Iris pigment epithelial cell (primary cell): ENCODE measurements around the gene TLCD1.
"Not testable (repeated sequence)": the region's sequence is repeated elsewhere in the genome, so short reads cannot be mapped to it uniquely, and the experiment has no call there.

Experiments used
- DNase-seq: peaks from one replicate; pipeline ENCODE4 v3.0.0-alpha.2; 2011; ENCODE audit warnings: low read depth

The TLCD1 gene

GRCh38 chr17:28747051-28747691, 21.1 kb upstream of the TLCD1 start:
- DNase-seq, result no peak

- peak; percentile 26 for DNase-seq
Observed at GRCh38 chr17:28746611-28747050, 20.6 kb upstream of the TLCD1 start.

- no peak for DNase-seq
Observed at GRCh38 chr17:28745786-28746411, 19.9 kb upstream of the TLCD1 start.

- DNase-seq, result peak; percentile 68
Observed at GRCh38 chr17:28744972-28745785, 19.1 kb upstream of the TLCD1 start.

GRCh38 chr17:28744104-28744971, 18.3 kb upstream of the TLCD1 start:
- no peak for DNase-seq

- DNase-seq, result peak; percentile 92
Observed at GRCh38 chr17:28743243-28744103, 17.4 kb upstream of the TLCD1 start, which contains the start of gene TRAF4. Gene TRAF4, plus strand, starts transcription at chr17:28744011. Its CDS starts 102 bp downstream, at chr17:28744113.

GRCh38 chr17:28741358-28742349, 15.6 kb upstream of the TLCD1 start:
- no peak for DNase-seq

- DNase-seq, result no peak
Observed at GRCh38 chr17:28740406-28741357, 14.6 kb upstream of the TLCD1 start.

- DNase-seq, result no peak
Observed at GRCh38 chr17:28738680-28739384, 12.8 kb upstream of the TLCD1 start.

GRCh38 chr17:28737770-28738679, 12.0 kb upstream of the TLCD1 start:
- DNase-seq, result no peak

GRCh38 chr17:28737316-28737715, 11.3 kb upstream of the TLCD1 start:
- DNase-seq, result no peak

GRCh38 chr17:28735913-28736769, 10.1 kb upstream of the TLCD1 start:
- DNase-seq, result not testable (repeated sequence)

- DNase-seq, result peak; percentile 68
Observed at GRCh38 chr17:28735242-28735722, 9.2 kb upstream of the TLCD1 start.

GRCh38 chr17:28734712-28735241, 8.7 kb upstream of the TLCD1 start:
- no peak for DNase-seq

GRCh38 chr17:28733346-28733745, 7.3 kb upstream of the TLCD1 start:
- no peak for DNase-seq
